Rectal smooth muscle tissue (tissue), 1 donor: ENCODE results near the gene ADARB2.

Experiments used
- H3K27ac ChIP-seq: one replicate; pipeline ENCODE4 v1.7.0; 2013; ENCODE audit warnings: low read depth, low read length, inconsistent platforms
- H3K27me3 ChIP-seq: one replicate; pipeline ENCODE4 v1.7.0; 2013; ENCODE audit warnings: low read length; ENCODE audit not compliant: control insufficient read depth, insufficient read depth
- H3K36me3 ChIP-seq: one replicate; pipeline ENCODE4 v1.7.0; 2013; ENCODE audit warnings: low read length; ENCODE audit not compliant: control insufficient read depth, insufficient read depth
- H3K4me1 ChIP-seq: one replicate; pipeline ENCODE4 v1.7.0; 2013; ENCODE audit warnings: low read length; ENCODE audit not compliant: control insufficient read depth, insufficient read depth
- H3K4me3 ChIP-seq: one replicate; pipeline ENCODE4 v1.7.0; 2013; ENCODE audit warnings: low read length
- H3K9ac ChIP-seq: one replicate; pipeline ENCODE4 v1.7.0; 2013; ENCODE audit warnings: low read length

The ADARB2 gene

DNA sequence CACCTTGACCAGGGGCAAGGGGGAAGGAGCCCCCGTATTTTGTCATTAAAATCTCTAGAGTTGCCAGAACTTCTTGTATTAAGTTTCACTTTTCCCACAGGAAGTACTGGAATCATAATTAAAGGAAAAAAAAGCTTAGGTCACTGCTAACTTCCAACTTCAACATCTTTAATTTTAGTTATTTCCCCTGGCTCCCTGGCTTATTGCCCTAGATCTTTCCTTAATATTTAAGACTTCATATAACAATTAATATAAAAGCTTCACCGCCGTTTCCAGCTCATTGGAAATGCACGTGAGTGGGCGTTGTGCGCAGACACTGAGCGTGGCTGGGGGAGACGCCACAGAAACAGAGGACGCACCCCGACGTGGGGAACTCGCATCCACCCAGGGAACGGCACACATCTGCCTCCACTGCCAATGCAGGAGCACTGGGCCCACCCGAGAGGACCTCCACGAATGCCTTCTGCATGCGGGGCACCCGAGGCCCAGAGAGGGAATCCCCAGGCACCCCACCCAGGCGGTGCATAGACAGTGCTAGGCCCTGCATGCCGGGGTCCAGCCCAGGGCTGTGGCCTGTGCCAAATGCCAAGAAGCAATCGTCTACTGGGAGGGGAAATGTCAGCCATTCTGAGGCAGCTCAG lies 72.2 kb downstream of the ADARB2 start:
- Histone ChIP-seq H3K27ac (no peak overlapping the region), H3K27me3 (no peaks in the 10 kb centered on the region), H3K36me3 (no peaks in the 10 kb centered on the region), H3K4me3 (no peak overlapping the region), H3K4me1 (no peaks in the 10 kb centered on the region), H3K9ac (no peak overlapping the region)

DNA sequence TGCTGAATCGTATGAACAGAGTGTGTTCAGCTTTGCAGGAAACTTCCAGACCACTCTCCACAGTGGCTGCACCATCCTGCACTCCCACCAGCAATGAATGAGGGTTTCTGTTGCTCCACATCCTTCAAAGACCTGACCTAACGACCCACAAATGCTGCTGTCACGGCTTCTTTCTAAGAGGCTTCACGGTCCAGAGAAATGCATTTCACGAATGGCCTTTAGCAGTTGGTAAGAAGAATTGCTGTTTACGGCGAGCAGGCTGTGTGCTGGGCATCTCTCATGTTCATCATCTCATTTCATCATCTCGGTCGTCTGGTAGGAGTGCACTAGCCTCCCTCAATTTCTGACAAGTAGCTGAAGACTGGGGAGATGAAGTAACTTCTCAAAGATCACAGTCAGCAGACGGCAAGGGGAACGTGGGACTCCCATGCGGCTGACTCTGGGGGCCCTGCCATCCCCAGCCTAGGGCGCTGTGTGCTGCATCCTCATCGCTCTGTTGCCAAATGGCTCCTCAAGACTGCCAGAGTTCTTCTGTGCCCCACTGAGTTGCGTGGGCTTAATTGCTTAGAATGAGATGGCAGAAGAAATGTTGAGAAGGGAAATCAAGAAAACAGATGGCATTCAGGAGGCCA lies 72.9 kb downstream of the ADARB2 start:
- Histone ChIP-seq H3K36me3 (no peaks in the 10 kb centered on the region), H3K4me1 (no peaks in the 10 kb centered on the region), H3K4me3 (no peak overlapping the region), H3K27ac (no peak overlapping the region), H3K9ac (no peak overlapping the region), H3K27me3 (no peaks in the 10 kb centered on the region)

DNA sequence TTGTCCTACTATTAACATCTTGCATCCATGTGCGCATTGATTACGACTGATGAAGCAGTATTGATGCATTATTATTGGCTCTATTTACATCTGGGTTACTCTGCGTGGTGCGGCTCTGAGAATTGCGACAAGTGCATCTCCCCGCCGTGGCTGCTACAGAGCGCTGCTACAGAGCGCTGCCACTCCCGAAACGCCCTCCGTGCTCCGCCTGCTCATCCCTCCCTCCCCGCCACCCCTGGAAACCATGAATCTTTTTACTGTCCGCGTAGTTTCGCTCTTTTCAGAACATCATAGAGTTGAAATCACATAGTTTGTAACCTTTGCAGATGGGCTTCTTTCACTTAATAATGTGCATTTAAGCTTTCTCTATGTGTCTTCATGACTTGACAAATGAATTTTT lies 74.1 kb downstream of the ADARB2 start:
- Histone ChIP-seq H3K4me3 (no peak overlapping the region), H3K27ac (no peak overlapping the region)

DNA sequence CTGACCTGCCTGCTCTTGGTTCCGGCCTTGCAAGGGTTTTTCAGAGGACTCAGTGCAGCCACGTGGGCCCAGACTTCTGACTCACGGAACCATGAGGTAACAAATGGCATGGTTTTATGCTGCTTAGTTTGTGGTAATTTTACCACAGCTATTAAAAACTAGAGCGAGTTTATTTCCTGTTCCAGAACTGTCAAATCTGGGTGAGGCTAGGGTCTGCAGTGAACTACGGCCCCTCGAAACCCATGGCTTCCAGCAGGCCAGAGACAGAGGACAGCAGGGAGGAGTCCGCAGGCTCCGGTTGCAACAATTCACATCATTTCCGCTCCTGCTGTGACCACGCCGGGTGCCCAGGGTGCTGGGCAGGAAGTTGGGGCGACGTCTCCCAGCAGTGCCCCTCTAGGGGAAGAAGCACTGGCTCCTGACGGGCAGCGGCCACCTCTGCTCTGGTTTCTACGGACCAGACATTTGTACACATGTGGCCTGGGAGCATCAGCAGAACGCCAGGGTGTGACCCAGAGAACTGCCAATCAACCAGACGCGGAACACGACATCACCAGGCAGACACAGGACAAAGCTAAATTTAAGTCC lies 74.8 kb downstream of the ADARB2 start:
- no peaks in the 10 kb centered on the region for H3K36me3 ChIP-seq
- H3K4me3 ChIP-seq: no peak overlapping the region
- H3K27ac ChIP-seq: no peak overlapping the region
- no peaks in the 10 kb centered on the region for H3K27me3 ChIP-seq
- H3K9ac ChIP-seq: no peak overlapping the region
- no peaks in the 10 kb centered on the region for H3K4me1 ChIP-seq

More for the DNA sequence above, 74.1 kb downstream of the ADARB2 start:
- Histone ChIP-seq H3K36me3 (no peaks in the 10 kb centered on the region), H3K27me3 (no peaks in the 10 kb centered on the region), H3K4me1 (no peaks in the 10 kb centered on the region), H3K9ac (no peak overlapping the region)

DNA sequence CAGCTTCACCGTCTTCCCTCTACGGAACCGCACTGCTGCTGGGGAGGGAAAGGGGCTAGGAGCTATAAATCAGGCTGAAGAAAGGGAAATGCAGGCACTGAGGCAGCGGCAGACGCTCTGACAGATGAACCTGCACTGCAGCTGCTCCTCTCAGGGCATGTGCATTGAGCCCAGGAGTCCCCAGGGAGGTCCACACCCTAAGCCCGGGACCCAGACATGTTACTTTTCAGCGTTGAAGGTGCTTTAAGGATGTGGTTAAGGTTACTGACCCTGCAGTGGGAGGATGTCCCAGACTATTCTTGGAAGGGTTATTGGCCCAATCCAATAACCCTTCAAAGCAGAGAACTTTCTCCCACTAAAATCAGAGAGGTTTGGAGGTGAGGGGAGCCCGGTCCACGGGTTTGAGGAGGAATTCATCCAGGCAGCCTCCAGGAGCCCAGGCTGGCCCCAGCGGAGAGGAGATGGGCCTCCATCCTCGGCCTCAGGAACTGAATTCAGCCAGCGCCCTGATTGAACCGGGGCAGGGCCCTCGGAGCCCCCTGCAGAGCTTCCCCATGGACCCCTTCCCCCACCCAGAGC lies 75.4 kb downstream of the ADARB2 start:
- Histone ChIP-seq H3K4me3 (no peak overlapping the region), H3K27ac (no peak overlapping the region), H3K27me3 (no peaks in the 10 kb centered on the region), H3K36me3 (no peaks in the 10 kb centered on the region), H3K9ac (no peak overlapping the region), H3K4me1 (no peaks in the 10 kb centered on the region)

DNA sequence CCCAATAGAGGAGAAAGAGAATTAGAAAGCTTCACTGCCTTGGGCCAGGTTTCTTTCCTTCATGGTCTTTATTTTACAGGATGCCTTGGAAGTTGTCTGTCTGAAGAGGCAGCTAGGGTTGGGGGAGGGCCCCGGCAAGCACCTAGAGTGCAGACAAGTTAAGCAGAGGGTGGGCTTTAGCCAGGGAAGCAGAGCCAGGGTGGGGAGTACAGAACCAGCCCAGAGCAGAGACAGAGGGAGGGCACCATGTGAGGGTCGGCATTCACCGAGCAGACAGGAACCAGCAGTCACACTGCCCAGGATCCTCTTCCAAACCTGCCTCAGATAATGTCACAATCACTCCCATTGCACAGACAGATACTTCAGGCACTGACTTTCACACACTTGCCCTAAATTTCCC lies 75.9 kb downstream of the ADARB2 start:
- no peaks in the 10 kb centered on the region for H3K36me3 ChIP-seq
- H3K27ac ChIP-seq: no peak overlapping the region
- H3K4me3 ChIP-seq: no peak overlapping the region
- no peak overlapping the region for H3K9ac ChIP-seq
- no peaks in the 10 kb centered on the region for H3K4me1 ChIP-seq
- H3K27me3 ChIP-seq: no peaks in the 10 kb centered on the region

DNA sequence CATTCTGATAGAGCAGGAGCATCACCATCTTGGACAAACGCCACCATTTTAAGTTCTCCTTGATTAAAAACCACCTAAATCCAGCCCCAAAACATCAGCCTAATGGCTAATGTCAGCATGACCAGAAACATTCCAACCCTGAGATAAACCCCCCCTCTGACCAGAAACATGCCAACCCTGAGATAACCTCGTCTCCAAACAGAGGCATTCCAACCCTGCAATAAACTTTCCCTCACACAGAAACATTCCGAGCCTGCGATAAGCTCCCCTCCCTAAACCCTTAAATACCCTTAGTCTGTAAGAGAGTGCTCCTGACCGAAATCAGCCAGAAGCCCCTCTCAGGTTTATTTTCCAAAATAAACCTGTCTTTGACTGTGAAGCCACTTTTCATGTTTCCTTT lies 76.5 kb downstream of the ADARB2 start:
- H3K36me3 ChIP-seq: no peaks in the 10 kb centered on the region
- H3K27me3 ChIP-seq: no peaks in the 10 kb centered on the region
- H3K9ac ChIP-seq: no peak overlapping the region
- no peak overlapping the region for H3K4me3 ChIP-seq
- H3K27ac ChIP-seq: no peak overlapping the region
- H3K4me1 ChIP-seq: no peaks in the 10 kb centered on the region

DNA sequence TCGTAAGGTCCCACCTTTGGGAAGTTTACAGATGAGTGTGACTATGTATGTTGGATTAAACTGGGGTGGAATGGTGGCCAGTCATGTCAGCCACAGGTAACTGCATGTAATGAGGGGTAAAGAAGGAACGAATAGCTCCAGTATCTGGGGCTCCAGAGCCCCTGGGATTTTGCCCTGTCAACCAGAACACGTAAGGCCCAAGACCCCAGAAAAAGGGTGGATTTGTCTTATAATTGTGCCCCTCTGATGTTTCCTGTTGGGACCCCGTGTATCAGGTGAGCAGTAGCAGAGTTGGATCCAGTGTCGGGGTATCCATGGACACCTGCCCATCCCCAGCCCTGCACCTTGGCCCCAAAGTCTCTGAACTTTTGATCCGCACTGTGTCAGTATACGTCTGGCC lies 76.9 kb downstream of the ADARB2 start:
- Histone ChIP-seq H3K27me3 (no peaks in the 10 kb centered on the region), H3K36me3 (no peaks in the 10 kb centered on the region), H3K27ac (no peak overlapping the region), H3K9ac (no peak overlapping the region), H3K4me3 (no peak overlapping the region), H3K4me1 (no peaks in the 10 kb centered on the region)

DNA sequence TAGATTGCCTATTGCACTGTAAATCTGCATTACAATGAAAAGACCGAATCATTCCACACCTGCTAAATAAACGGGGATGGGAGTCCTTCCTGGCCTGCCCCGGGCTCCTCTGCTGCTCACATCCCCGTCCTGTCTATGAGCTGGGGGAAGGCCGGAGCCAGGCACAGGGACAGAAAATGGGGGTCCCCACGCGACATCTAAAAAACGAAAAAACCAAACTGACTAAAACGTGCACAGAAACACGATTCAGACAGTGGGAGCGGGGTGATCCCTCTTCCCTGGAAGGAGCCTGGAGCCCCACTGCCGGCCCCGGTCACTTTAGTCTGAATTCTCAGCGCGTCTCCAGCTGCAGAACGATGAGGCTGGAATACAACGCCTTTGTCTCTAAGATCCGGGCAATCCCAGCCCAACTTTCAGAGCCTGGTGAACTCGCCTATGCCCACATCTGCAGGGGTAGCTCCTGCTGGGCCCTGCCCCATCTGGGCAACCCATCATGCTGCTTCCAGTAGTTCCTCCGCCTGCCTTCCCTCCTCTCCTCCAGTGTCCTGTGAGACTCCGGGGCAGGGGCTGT lies 78.0 kb downstream of the ADARB2 start:
- H3K4me3 ChIP-seq: no peak overlapping the region
- no peaks in the 10 kb centered on the region for H3K27me3 ChIP-seq
- H3K4me1 ChIP-seq: no peaks in the 10 kb centered on the region
- H3K9ac ChIP-seq: no peak overlapping the region
- H3K36me3 ChIP-seq: no peaks in the 10 kb centered on the region
- no peak overlapping the region for H3K27ac ChIP-seq

DNA sequence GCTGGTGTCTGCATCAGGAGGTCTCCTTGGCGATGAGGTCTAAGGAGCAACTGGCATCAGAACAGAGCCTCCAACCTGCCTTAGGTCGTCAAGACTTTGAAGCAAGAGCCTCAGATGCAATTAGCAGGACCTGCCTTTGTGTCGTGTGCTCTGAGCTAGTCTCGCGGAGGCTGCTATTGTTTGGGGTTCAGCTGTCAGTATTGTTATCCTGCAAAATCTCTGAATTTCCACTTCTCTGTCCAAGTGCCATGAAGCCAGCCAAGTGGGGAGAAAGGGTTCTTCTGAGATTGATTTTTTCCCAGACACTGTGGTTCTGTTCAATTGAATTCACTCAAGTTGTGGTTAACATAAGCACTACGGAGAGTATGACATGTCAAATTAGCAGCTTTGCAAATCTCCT lies 78.7 kb downstream of the ADARB2 start:
- no peaks in the 10 kb centered on the region for H3K36me3 ChIP-seq
- no peaks in the 10 kb centered on the region for H3K4me1 ChIP-seq
- no peaks in the 10 kb centered on the region for H3K27me3 ChIP-seq
- no peak overlapping the region for H3K27ac ChIP-seq
- no peak overlapping the region for H3K4me3 ChIP-seq
- H3K9ac ChIP-seq: no peak overlapping the region

DNA sequence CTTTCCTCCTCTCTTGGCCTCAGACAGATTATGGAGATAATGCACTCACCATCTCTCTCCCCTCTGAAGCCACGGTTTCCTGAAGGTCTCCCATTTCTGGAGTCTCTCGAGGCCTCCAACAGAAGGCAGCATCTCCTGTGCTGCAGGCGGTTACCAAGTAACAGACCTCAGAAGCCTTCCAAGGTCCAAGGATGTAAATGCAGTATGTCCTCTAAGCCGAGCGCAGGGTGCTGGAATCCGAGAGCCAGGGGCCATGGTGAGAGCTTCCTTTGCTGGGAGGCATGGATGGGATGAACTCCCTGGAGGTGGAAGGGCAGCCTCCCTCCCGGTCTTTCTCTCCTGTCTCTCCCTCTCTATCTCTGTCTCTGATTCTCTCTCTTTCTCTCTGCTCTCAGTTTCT lies 79.8 kb downstream of the ADARB2 start:
- Histone ChIP-seq H3K4me1 (no peaks in the 10 kb centered on the region), H3K36me3 (no peaks in the 10 kb centered on the region), H3K27me3 (no peaks in the 10 kb centered on the region), H3K27ac (no peak overlapping the region), H3K9ac (no peak overlapping the region), H3K4me3 (no peak overlapping the region)

DNA sequence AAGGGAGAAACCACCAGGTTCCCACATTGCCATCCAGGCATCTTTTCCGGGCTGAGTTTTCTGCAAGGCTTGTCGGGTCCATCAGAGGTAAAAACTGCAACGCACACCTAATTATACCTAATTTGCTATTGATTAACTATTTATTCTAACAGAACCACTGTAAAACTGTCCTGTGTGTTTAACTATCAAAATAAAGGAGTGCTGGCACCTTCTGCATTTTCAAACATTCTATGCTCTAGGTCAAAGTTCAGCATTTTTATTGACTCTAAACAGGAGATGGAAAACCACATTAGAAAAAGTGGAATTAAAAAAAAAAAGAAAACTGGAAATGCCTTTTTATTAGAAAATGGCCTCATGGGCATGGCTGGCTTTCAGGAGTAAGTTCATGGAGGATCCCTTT lies 82.0 kb downstream of the ADARB2 start:
- Histone ChIP-seq H3K27me3 (no peaks in the 10 kb centered on the region), H3K4me3 (no peak overlapping the region), H3K36me3 (no peaks in the 10 kb centered on the region), H3K27ac (no peak overlapping the region), H3K4me1 (no peaks in the 10 kb centered on the region), H3K9ac (no peak overlapping the region)
